ENCODE results near the gene CCDC137. TPM values are rescaled to one million over a fixed set of nuclear protein-coding genes. Genes with fewer than 3 reads are reported as not detected.

The CCDC137 gene
- polyA plus RNA-seq, 1 donor from 2014 or later = 12.2 TPM

GRCh38 chr17:81717766-81718089 is 51.2 kb downstream of the CCDC137 start:
- Histone ChIP-seq H3K79me2 (replicated peaks; ENCODE audit: insufficient read depth, low read length) (no peaks in the 10 kb centered on the region), H3F3A (ENCODE audit: insufficient read depth, low read length, poor library complexity, severe bottlenecking) (no peaks in the 10 kb centered on the region), H3K4me2 (ENCODE audit: low read length) (no peak overlapping the region), H3K27ac (ENCODE audit: low read length) (no peak overlapping the region), H3K27me3 (ENCODE audit: insufficient read depth, low read depth, low read length) (no peaks in the 10 kb centered on the region), H4K20me1 (ENCODE audit: insufficient read depth) (no peaks in the 10 kb centered on the region), H3K9me3 (ENCODE audit: low read length) (no peaks in the 10 kb centered on the region), H3K36me3 (ENCODE audit: insufficient read depth, low read length) (no peaks in the 10 kb centered on the region), H2AFZ (ENCODE audit: low read depth, low read length) (no peak overlapping the region), H3K9me2 (ENCODE audit: insufficient read depth, low read length) (no peaks in the 10 kb centered on the region), H3K4me3 (ENCODE audit: low read length) (no peak overlapping the region), H3K9ac (ENCODE audit: low read length) (no peak overlapping the region)
- TF ChIP-seq REST (IDR thresholded peaks at IDR 0.05; ENCODE audit: borderline replicate concordance) (no peak), EZH2 (IDR thresholded peaks at IDR 0.05; ENCODE audit: borderline replicate concordance, insufficient read depth, low read length, poor library complexity, severe bottlenecking) (no peak), MXI1 (conservative IDR thresholded peaks at IDR 0.05; ENCODE audit: poor library complexity, severe bottlenecking) (no peak), RAD21 (conservative IDR thresholded peaks at IDR 0.05) (no peak), POLR2AphosphoS5 (IDR thresholded peaks at IDR 0.05) (no peak), EP300 (conservative IDR thresholded peaks at IDR 0.05; ENCODE audit: poor library complexity, severe bottlenecking) (no peak)

DNA sequence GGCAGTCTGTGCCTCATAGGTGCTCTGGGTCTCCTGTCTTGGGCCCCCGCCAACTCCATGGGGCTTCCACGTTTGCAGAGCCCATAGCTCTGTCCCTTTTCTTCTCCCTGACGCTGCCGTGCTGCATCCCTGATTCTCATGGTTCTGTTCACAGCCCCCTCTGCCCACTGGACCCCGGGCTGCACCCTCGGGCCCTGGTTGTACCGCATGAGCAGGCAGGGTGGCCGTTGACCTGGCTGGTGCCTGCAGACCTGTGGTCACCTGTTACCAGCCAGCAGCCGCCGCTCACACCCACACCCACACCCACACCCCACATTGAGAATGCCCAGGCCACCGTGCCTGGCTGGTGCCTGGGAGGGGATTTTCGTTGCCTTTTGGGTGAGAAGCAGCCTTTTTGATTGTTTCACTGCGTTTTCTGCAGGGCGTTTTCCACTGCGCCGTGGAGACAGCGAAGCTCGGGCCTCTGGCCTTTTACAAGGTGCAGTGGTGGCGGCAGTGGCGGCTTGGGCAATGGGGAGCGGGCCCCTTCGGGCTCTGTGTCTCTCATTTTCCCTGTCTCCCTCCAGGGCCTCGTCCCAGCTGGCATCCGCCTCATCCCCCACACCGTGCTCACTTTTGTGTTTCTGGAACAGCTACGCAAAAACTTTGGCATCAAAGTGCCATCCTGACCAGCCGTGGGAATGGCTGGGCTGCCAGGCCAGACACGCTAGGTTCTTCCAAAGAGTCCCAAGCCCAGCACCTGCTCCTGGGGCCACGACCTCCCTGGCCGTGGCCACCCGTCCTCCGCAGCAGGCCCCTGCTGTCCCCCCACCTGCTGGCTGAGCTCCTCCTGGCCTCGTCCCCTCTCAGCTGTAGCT is 53.1 kb downstream of the CCDC137 start:
- no peaks in the 10 kb centered on the region for H3K9me2 ChIP-seq (ENCODE audit: insufficient read depth, low read length)
- no peaks in the 10 kb centered on the region for H4K20me1 ChIP-seq (ENCODE audit: insufficient read depth)
- H3K9me3 ChIP-seq (ENCODE audit: low read length) = no peaks in the 10 kb centered on the region
- H3K4me3 ChIP-seq (ENCODE audit: low read length) = no peak overlapping the region
- no peak overlapping the region for H3K9ac ChIP-seq (ENCODE audit: low read length)
- TF ChIP-seq EZH2 (IDR thresholded peaks at IDR 0.05; ENCODE audit: borderline replicate concordance, insufficient read depth, low read length, poor library complexity, severe bottlenecking) (no peak), POLR2AphosphoS5 (IDR thresholded peaks at IDR 0.05) (no peak), SMC3 (conservative IDR thresholded peaks at IDR 0.05; ENCODE audit: poor library complexity) (no peak), RAD21 (conservative IDR thresholded peaks at IDR 0.05) (no peak), EP300 (conservative IDR thresholded peaks at IDR 0.05; ENCODE audit: poor library complexity, severe bottlenecking) (no peak), MXI1 (conservative IDR thresholded peaks at IDR 0.05; ENCODE audit: poor library complexity, severe bottlenecking) (no peak), TAF1 (IDR thresholded peaks at IDR 0.05; ENCODE audit: low read depth) (no peak), REST (IDR thresholded peaks at IDR 0.05; ENCODE audit: borderline replicate concordance) (no peak)
- TF ChIP-seq, protein P1, sequence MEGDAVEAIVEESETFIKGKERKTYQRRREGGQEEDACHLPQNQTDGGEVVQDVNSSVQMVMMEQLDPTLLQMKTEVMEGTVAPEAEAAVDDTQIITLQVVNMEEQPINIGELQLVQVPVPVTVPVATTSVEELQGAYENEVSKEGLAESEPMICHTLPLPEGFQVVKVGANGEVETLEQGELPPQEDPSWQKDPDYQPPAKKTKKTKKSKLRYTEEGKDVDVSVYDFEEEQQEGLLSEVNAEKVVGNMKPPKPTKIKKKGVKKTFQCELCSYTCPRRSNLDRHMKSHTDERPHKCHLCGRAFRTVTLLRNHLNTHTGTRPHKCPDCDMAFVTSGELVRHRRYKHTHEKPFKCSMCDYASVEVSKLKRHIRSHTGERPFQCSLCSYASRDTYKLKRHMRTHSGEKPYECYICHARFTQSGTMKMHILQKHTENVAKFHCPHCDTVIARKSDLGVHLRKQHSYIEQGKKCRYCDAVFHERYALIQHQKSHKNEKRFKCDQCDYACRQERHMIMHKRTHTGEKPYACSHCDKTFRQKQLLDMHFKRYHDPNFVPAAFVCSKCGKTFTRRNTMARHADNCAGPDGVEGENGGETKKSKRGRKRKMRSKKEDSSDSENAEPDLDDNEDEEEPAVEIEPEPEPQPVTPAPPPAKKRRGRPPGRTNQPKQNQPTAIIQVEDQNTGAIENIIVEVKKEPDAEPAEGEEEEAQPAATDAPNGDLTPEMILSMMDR (IDR thresholded peaks at IDR 0.05; ENCODE audit: poor library complexity, severe bottlenecking) = no peak
- H3K79me2 ChIP-seq (replicated peaks; ENCODE audit: insufficient read depth, low read length) = no peaks in the 10 kb centered on the region
- no peaks in the 10 kb centered on the region for H3F3A ChIP-seq (ENCODE audit: insufficient read depth, low read length, poor library complexity, severe bottlenecking)
- no peaks in the 10 kb centered on the region for H3K27me3 ChIP-seq (ENCODE audit: insufficient read depth, low read depth, low read length)
- H3K27ac ChIP-seq (ENCODE audit: low read length) = no peak overlapping the region
- H3K4me2 ChIP-seq (ENCODE audit: low read length) = no peak overlapping the region
- H2AFZ ChIP-seq (ENCODE audit: low read depth, low read length) = no peak overlapping the region
- no peaks in the 10 kb centered on the region for H3K36me3 ChIP-seq (ENCODE audit: insufficient read depth, low read length)
